HG02798 (cell line): ENCODE data around the gene ZFP42.
"Not testable (repeated sequence)": the region's sequence is repeated elsewhere in the genome, so short reads cannot be mapped to it uniquely, and the experiment has no call there.

Experiments used
- ATAC-seq: cut with Tn5 transposase; IDR thresholded peaks from one replicate; pipeline ENCODE4 v1.9.1; 2021; ENCODE audit warnings: mild to moderate bottlenecking; ENCODE audit not compliant: unreplicated experiment, poor library complexity

Gene ZFP42

DNA sequence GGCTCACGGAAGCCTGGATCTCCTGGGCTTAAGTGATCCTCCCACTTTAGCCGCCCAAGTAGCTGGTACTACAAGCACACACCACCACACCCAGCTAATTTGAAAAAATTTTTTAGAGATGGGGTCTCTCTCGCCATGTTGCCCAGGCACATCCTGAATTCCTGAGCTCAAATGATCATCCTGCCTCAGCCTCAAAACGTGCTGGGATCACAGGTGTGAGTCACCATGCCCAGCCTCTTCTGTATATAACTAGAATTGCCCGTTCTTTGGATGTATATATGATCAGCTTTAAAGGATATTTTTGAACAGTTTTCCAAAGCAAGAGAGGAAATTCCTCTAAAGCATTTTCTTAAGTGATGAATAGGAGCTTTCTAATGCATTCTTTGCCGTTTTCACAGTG is 22.7 kb downstream of the ZFP42 start:
- ATAC-seq, result no peak

DNA sequence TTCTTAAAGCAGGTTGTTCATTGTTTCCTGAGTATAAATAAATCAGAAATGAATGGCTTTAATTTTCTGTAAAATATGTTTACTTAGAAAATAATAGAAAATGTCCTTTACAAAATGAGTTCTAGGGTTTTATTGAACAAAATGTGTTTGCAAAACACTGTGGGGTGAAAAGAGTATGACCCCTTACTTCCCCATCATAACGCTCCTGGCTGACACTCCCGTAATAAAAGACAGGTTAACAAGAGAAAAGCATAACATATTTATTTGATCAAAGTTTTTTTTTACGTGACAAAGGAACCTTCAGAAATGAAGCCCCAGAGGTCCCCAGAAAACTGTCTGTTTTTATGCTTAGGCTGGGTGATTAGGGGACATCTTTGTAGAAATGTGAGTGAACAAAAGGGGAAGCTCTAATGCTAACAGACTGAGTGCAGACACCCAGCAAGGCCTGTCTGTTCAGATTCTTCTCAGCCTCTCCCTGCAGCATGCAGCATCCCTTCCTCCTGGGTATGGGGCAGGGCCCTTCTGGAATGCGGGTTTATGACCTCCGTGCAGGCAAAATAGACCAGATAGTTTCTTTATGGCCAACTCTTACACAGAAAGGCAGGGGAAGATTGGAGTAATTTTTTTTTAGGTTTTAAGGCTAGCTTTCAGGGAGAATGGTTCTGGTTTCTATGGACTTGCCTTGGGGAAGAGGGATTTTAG is 26.1 kb downstream of the ZFP42 start:
- ATAC-seq, result no peak

DNA sequence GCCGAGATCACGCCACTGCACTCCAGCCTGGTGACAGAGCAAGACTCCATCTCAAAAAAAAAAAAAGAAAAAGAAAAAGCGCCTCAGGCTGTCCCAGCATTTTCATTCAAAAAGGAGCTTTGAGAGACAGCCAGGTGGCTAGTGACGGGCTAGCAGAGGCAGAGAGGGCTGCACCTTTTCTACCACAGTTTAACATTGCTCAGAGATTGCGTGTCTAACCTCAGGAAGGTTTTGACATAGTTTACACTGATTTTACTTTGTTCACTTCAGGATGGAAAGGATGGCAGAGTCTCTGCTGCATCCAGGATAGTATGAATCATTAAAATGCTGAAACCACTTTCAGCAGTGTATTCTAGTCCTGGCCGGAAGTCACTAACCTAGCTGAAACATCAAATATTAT is 28.1 kb downstream of the ZFP42 start:
- ATAC-seq, result no peak

DNA sequence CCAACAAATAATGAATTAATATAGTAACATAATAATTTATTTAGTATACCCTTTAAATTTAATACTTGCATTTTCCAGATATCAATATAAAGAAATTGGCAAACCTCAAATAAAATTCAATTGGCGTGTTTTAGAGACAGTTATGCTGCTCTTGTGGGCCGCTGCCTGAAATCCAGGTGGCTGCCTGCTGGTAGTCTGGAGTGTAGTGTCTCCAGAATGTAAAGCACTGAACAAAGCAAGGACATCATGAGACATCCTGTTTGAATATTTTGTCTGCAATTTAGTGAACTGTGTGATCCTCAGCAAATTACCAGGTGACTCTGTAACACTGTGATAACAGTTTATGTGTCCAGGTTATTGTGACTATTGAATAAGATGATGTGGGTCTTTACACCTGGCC is 29.9 kb downstream of the ZFP42 start:
- ATAC-seq, result no peak

DNA sequence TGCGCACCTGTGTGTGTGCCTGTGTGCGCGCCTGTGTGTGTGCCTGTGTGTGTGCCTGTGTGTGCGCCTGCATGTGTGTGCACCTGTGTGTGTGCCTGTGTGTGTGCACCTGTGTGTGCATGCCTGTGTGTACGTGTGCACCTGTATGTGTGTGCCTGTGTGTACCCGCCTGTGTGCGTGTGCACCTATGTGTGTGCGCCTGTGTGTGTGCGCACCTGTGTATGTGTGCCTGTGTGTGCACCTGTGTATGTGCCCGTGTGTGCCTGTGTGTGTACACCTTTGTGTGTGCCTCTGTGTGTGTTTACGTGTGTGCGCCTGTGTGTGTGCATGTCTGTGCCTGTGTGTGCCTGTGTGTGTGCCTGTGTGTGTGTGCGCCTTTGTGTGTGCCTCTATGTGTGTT is 33.5 kb downstream of the ZFP42 start:
- no peak for ATAC-seq

DNA sequence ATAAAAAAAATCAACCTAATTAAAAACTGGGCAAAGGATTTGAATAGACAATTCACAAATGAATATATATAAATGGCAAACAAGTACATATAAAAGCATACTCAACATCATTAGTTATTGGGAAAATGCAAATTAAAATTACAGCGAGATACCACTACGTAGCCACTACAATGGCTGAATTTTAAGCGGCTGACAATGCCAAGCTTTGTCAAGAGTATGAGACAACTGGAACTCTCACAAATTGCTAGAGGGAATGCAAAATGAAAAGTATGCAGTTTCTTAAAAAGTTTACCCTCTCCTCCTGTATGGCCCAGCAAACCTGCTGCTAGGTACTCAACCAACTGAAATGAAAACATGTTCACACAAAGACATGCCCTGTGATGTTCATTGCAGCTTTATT is 34.8 kb downstream of the ZFP42 start:
- no peak for ATAC-seq

DNA sequence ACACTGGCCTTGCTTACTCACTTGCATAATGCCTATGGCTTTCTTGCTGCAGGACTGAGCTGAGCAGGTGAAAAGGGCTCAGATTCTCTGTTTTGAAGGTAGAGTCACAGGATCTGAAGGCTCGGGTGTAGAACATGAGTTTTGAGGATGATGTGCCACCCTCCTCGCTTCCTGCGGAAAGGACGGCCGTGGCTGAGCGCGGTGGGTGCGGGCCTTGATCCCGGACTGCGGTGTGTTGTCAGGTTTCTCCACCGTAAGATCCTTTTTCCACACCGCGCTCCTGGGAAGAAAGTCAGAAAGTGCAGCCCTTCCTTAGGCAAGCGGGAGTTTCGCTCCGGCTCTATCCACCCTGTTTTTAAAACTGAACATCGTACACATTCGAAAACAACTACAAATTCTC is 36.2 kb downstream of the ZFP42 start:
- no peak for ATAC-seq

DNA sequence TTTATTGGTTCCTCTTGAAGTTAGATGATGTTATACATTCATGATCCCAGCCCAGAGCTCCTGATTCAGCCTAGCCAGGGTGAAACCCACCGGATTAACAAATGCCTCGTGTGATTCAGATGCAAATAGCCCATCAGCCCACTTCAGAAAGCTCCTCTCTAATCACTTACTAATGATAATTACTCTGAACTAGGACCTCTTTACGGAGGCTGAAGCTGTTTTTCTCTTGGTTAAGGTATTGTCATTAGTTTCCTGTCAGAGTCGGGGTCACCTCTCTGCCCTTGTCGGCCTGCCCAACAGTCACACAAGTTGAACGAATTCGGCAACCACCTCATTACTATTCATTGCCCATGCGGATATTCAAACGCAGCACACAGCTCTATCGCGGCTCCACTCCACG is 36.6 kb downstream of the ZFP42 start:
- no peak for ATAC-seq

DNA sequence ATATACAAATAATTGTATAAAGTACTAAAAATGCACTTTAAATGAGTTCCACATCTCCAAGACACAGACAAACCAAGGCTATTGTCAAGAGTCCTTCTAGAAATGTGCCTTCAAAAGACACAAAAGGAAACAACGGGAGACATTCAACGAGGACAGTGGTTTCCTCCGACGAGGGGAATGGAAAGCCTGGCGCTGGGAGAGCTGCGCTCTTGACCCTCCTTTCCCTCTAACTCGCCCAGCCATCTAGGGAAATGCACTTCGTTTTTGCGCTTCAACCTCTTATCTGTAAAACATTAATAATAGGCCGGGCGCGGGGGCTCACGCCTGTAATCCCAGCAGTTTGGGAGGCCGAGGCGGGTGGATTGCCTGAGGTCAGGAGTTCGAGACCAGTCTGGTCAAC is 37.0 kb downstream of the ZFP42 start:
- no peak for ATAC-seq

DNA sequence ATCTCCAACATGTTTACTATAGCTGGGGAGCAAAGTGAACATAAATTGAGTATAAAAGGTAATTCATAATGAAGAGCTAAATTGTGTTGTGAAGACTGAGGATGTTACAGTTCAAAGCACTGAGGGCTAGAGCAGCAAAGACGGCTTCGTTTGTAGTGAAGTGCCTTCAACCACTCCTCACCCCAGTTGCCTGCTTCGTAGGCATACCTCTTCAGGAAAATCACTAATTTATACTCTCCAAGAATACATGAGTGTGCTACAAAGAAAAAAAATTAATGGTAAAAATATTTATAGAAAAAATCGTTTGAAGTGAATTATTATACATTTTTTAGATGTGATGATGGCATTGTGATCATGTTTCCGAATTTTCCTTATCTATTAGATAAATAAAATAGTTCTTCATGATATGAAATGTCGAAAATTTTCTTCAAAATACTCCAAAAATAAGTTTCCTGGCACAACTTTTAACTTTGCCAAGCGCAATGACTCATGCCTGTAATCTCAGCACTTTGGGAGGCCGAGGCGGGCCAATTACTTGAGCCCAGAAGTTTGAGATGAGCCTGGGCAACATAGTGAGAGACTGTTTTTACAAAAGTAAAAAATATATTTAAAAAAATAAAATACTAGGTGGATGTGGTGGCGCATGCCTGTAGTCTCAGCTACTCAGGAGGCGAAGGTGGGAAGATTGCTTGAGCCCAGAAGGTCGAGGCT is 41.6 kb downstream of the ZFP42 start:
- no peak for ATAC-seq

DNA sequence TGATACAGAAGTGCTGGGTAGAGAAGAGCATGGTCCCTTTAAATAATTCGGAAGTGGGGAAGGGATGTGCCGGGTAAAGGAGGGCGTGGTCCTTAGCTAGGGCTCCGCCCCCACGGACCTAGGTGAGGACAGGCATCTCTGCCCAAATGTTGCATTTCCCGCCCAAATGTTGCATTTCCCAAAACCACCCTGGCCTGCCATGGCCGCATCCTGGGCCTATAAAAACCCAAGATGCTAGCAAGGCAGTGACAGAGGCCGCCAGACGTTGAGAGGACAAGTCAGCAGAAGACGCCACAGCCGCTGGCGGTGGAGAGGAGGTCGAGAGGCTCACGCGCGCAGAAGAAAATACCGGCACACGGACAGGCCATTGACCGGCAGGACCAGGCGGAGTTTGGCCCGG is 46.1 kb downstream of the ZFP42 start:
- ATAC-seq, result no peak

DNA sequence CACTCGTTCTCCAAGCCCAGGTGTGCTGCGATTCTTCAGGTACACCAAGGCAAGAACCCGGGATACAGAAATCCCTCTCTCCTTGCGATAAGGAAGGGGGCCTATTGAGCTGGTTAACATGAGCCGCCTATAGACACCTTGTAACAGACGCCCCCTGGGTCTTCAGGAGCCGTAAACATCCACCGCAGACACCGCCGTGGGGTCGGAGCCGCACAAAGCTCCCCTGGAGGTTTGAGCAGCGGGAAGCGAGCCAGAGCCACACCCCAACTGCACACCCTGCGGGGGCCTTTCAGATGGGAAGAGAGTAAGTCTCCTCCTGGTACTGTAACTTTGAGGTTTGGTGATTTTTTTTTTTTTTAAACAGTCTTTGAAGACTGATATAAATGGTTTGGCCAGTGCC is 46.6 kb downstream of the ZFP42 start:
- no peak for ATAC-seq

DNA sequence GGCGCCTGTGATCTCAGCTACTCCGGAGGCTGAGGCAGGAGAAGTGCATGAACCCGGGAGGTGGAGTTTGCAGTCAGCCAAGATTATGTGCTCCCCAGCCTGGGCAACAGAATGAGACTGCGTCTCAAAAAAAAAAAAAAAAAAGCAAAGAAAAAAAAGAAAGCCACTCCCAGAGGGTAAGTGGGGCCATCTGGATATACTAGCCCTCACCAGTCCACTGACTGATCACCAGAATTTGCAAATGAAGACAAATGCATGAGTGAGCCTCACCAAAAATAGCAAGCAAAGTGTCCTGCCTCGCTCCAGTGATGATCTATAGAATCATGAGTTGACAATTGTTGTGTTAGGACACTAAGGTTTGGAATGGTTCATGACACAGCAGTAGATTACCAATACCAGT is 47.6 kb downstream of the ZFP42 start:
- no peak for ATAC-seq

DNA sequence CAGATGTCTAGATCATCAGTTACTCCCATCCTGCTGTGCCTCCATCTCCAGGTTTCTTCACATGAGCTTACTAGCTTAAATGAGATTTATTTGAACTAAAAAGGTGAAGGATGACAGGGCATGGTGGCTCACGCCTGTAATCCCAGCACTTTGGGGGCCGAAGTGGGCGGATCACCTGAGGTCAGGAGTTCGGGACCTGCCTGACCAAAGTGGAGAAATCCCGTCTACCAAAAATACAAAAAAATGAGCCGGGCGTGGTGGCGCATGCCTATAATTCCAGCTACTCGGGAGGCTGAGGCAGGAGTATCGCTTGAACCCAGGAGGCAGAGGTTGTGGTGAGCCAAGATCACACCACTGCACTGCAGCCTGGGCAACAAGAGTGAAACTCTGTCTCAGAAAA is 49.9 kb downstream of the ZFP42 start:
- not testable (repeated sequence) for ATAC-seq

DNA sequence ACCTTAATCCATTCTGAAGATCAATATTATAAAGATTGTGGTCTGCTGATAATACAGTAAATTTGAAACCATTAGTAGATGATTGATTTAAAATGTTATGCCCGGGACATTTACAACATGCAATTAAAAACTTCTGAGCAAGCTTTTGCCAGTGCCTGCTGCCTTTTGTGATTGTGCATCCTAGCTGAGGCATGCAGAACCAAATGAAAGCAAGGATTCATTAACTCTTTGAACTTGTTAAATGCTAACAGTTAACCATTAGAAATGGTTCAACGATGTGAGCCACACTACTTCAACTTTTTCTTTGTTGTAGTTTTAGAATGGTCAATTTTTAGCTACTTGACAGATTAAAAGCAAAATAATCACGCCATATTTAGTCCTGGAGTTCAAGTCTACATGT is 51.1 kb downstream of the ZFP42 start:
- ATAC-seq, result no peak

DNA sequence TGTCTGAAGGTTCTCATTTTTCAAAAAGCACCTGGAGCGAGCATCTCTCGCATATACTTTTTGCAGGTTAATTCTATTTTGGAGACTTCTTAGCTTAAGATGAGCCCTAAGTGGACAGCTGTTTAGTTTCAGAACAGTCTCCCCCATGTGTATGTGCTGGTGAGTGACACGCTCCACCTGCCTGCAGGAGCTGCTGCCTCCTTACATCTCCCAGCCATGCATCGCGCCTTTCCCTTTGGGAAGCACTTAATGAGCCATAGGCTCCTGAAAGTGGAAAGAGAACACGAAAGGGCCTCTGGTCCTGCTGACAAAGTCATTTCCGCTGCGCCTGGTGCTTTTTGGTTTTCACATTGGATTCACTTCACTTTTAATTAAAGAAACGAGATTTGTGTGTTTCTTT is 57.7 kb downstream of the ZFP42 start:
- no peak for ATAC-seq
